IMR-90 (cell line): ENCODE measurements around the gene FITM2. TPM values are rescaled to one million over a fixed set of nuclear protein-coding genes. Genes with fewer than 3 reads are reported as not detected.

Experiments
- ATAC-seq: fragments of 200-7000 bp; cut with Tn5 transposase; 2 replicates; pipeline ENCODE4 v1.9.1; 2020; ENCODE audit warnings: low read depth, mild to moderate bottlenecking, moderate library complexity
- BruUV-seq: library from RNA; stranded (reverse); fragments of 400-500 nt; replicated peaks from 2 replicates; lab custom pipeline; 2021; lab: Mats Ljungman, UMichigan
- CTCF ChIA-PET: fragments of 300-600 bp; formaldehyde crosslinking; extraction: SDS; loops from one replicate; lab custom pipeline; 2021; ENCODE audit warnings: antibody characterized with exemption; lab: Yijun Ruan, JAX
- POLR2A ChIA-PET: fragments of 300-600 bp; sonication (Branson Sonifier 250); formaldehyde crosslinking; loops from one replicate; lab custom pipeline; 2022; ENCODE audit warnings: antibody characterized with exemption; ENCODE audit not compliant: unreplicated experiment; lab: Charles Lee
- DNase-seq: peaks from one replicate; pipeline ENCODE4 v3.0.0; 2013
- H2AFZ ChIP-seq: replicated peaks from 2 replicates; pipeline ENCODE3; 2013; ENCODE audit warnings: low read length, mild to moderate bottlenecking; ENCODE audit not compliant: poor library complexity
- H2AK5ac ChIP-seq: 2 replicates; pipeline ENCODE4 v1.6.1; 2013; ENCODE audit warnings: low read depth, low read length, inconsistent platforms
- H2AK9ac ChIP-seq: replicated peaks from 2 replicates; pipeline ENCODE3; 2013; ENCODE audit warnings: mild to moderate bottlenecking, low read depth, low read length, moderate library complexity; ENCODE audit not compliant: poor library complexity
- H2BK120ac ChIP-seq: 2 replicates; pipeline ENCODE4 v1.6.1; 2013; ENCODE audit warnings: low read depth, low read length, inconsistent platforms
- H2BK15ac ChIP-seq: 3 replicates; pipeline ENCODE4 v1.6.1; 2013; ENCODE audit warnings: low read depth, low read length, inconsistent platforms
- H2BK20ac ChIP-seq: 2 replicates; pipeline ENCODE4 v1.6.1; 2013; ENCODE audit warnings: low read depth, mild to moderate bottlenecking, inconsistent platforms, low read length, moderate library complexity
- H2BK5ac ChIP-seq: 2 replicates; pipeline ENCODE4 v1.6.1; 2013; ENCODE audit warnings: mild to moderate bottlenecking, low read depth, low read length, inconsistent platforms; ENCODE audit not compliant: poor library complexity, severe bottlenecking
- H3K14ac ChIP-seq: replicated peaks from 2 replicates; pipeline ENCODE4 v1.6.1; 2013; ENCODE audit warnings: low read depth, low read length, inconsistent platforms
- H3K18ac ChIP-seq: 2 replicates; pipeline ENCODE4 v1.6.1; 2013; ENCODE audit warnings: low read depth, low read length, control low read depth
- H3K23ac ChIP-seq: 2 replicates; pipeline ENCODE4 v1.6.1; 2013; ENCODE audit warnings: low read depth, low read length, inconsistent platforms
- H3K27ac ChIP-seq: 2 replicates; pipeline ENCODE4 v1.5.1; 2013; ENCODE audit warnings: mild to moderate bottlenecking, control low read depth, low read length; ENCODE audit not compliant: insufficient read depth
- H3K27me3 ChIP-seq: 2 replicates; pipeline ENCODE4 v1.6.1; 2013; ENCODE audit warnings: low read length; ENCODE audit not compliant: control insufficient read depth, insufficient read depth
- H3K36me3 ChIP-seq: 2 replicates; pipeline ENCODE4 v1.6.1; 2013; ENCODE audit warnings: low read length, mixed read lengths; ENCODE audit not compliant: control insufficient read depth, insufficient read depth
- H3K4ac ChIP-seq: 2 replicates; pipeline ENCODE4 v1.6.1; 2013; ENCODE audit warnings: low read depth, low read length, inconsistent platforms
- H3K4me1 ChIP-seq: 2 replicates; pipeline ENCODE4 v1.6.1; 2013; ENCODE audit warnings: low read length, mixed read lengths; ENCODE audit not compliant: control insufficient read depth, insufficient read depth
- H3K4me2 ChIP-seq: 2 replicates; pipeline ENCODE4 v1.6.1; 2013; ENCODE audit warnings: low read depth, mild to moderate bottlenecking, control low read depth, low read length, moderate library complexity
- H3K4me3 ChIP-seq: 2 replicates; pipeline ENCODE4 v1.5.1; 2013; ENCODE audit warnings: low read depth, mild to moderate bottlenecking, control low read depth, low read length, moderate library complexity; ENCODE audit not compliant: insufficient read depth
- H3K56ac ChIP-seq: 2 replicates; pipeline ENCODE4 v1.6.1; 2013; ENCODE audit warnings: low read length, inconsistent platforms; ENCODE audit not compliant: insufficient read depth; ENCODE audit errors: extremely low read depth
- H3K79me1 ChIP-seq, 2 experiments: 2 replicates each; pipeline ENCODE4 v1.6.1; 2013; ENCODE audit warnings: low read length in 2 of 2, inconsistent platforms in 1 of 2, low read depth in 1 of 2
- H3K9ac ChIP-seq: 2 replicates; pipeline ENCODE4 v1.6.1; 2013; ENCODE audit warnings: low read depth, low read length, control low read depth
- H3K9me1 ChIP-seq: 2 replicates; pipeline ENCODE4 v1.6.1; 2013; ENCODE audit warnings: low read length, inconsistent platforms; ENCODE audit not compliant: insufficient read depth
- H3K9me3 ChIP-seq: 2 replicates; pipeline ENCODE4 v1.6.1; 2013; ENCODE audit warnings: low read length; ENCODE audit not compliant: control insufficient read depth, insufficient read depth
- H4K20me1 ChIP-seq: 2 replicates; pipeline ENCODE4 v1.6.1; 2013; ENCODE audit warnings: low read length, inconsistent platforms; ENCODE audit not compliant: insufficient read depth
- H4K5ac ChIP-seq: 2 replicates; pipeline ENCODE4 v1.6.1; 2013; ENCODE audit warnings: mild to moderate bottlenecking, low read depth, low read length, control low read depth
- H4K8ac ChIP-seq, 2 experiments: 2 replicates each; pipeline ENCODE4 v1.6.1; 2013; ENCODE audit warnings: low read depth in 2 of 2, low read length in 2 of 2, control low read depth in 1 of 2, inconsistent platforms in 1 of 2
- H4K91ac ChIP-seq: 2 replicates; pipeline ENCODE4 v1.6.1; 2013; ENCODE audit warnings: low read depth, low read length, inconsistent platforms; ENCODE audit not compliant: insufficient read depth
- BHLHE40 ChIP-seq: fragments of 150-350 bp; IDR thresholded peaks from 2 replicates; pipeline ENCODE4 v1.6.1; 2016; ENCODE audit warnings: mild to moderate bottlenecking, low read depth, low read length
- CEBPB ChIP-seq: IDR thresholded peaks from 2 replicates; pipeline ENCODE4 v1.6.1; 2012; ENCODE audit warnings: low read depth, low read length, improper control_type of control experiment
- CHD1 ChIP-seq: IDR thresholded peaks from 2 replicates; pipeline ENCODE4 v1.6.1; 2012; ENCODE audit warnings: low read depth, low read length, improper control_type of control experiment
- CTCF ChIP-seq: conservative IDR thresholded peaks from 2 replicates; pipeline ENCODE4 v1.5.1; 2012; ENCODE audit warnings: mild to moderate bottlenecking, low read depth, low read length, improper control_type of control experiment
- FOS ChIP-seq: fragments of 150-350 bp; IDR thresholded peaks from 2 replicates; pipeline ENCODE4 v1.6.1; 2016; ENCODE audit warnings: low read depth, low read length
- MAFK ChIP-seq: IDR thresholded peaks from 2 replicates; pipeline ENCODE4 v1.6.1; 2012; ENCODE audit warnings: low read depth, low read length, improper control_type of control experiment
- MAZ ChIP-seq: IDR thresholded peaks from 2 replicates; pipeline ENCODE4 v1.6.1; 2012; ENCODE audit warnings: low read depth, mild to moderate bottlenecking, low read length, improper control_type of control experiment, moderate library complexity, borderline replicate concordance
- MXI1 ChIP-seq: IDR thresholded peaks from 2 replicates; pipeline ENCODE4 v1.6.1; 2012; ENCODE audit warnings: low read depth, mild to moderate bottlenecking, low read length, moderate library complexity, borderline replicate concordance
- NFE2L2 ChIP-seq: fragments of 150-350 bp; IDR thresholded peaks from 2 replicates; pipeline ENCODE4 v1.6.1; 2016; ENCODE audit warnings: low read depth, mild to moderate bottlenecking, low read length
- POLR2A ChIP-seq: IDR thresholded peaks from 2 replicates; pipeline ENCODE4 v1.6.1; 2012; ENCODE audit warnings: mild to moderate bottlenecking, low read depth, low read length
- RAD21 ChIP-seq: IDR thresholded peaks from 2 replicates; pipeline ENCODE4 v1.6.1; 2012; ENCODE audit warnings: low read length, improper control_type of control experiment
- RCOR1 ChIP-seq: IDR thresholded peaks from 2 replicates; pipeline ENCODE4 v1.6.1; 2012; ENCODE audit warnings: mild to moderate bottlenecking, low read length, improper control_type of control experiment; ENCODE audit not compliant: insufficient replicate concordance
- RFX5 ChIP-seq: IDR thresholded peaks from 2 replicates; pipeline ENCODE4 v1.8.0; 2012; ENCODE audit warnings: low read depth, mild to moderate bottlenecking, low read length, moderate library complexity
- SMC3 ChIP-seq: fragments of 150-350 bp; IDR thresholded peaks from 2 replicates; pipeline ENCODE4 v1.6.1; 2016; ENCODE audit warnings: low read depth, mild to moderate bottlenecking, antibody characterized with exemption, low read length, moderate library complexity
- WGBS, 2 experiments: methylation state at CpG; one replicate each; pipeline versions ENCODE4 v1.1.5 to v1.1.7; 2013; ENCODE audit warnings: missing lambda C conversion rate in 2 of 2; ENCODE audit not compliant: insufficient read length in 1 of 2; ENCODE audit errors: extremely low coverage in 2 of 2; 5-methylcytosine and 5-hydroxymethylcytosine counted together
- dilution Hi-C: fragments of 300-500 bp; cut with HindIII; formaldehyde crosslinking; loops from one replicate; pipeline ENCODE4 v1.14.3; 2018; ENCODE audit warnings: low sequenced_read_pairs; ENCODE audit not compliant: unreplicated experiment
- in situ Hi-C: fragments of 300-500 bp; cut with MboI; formaldehyde crosslinking; loops from 3 replicates; pipeline ENCODE4 v1.14.3; 2019; ENCODE audit warnings: low sequenced_read_pairs, inconsistent platforms, mixed read lengths
- intact Hi-C: fragments of 100-400 bp; cut with micrococcal nuclease; formaldehyde crosslinking; loops from 2 replicates; pipeline ENCODE4 v1.10.0; 2022
- polyA plus RNA-seq, 3 experiments: library from polyadenylated mRNA; depleted of rRNA; stranded (reverse); fragments of >200 nt; gene quantifications; 2 replicates each; pipeline ENCODE4 v1.2.3, GENCODE V29; 2012; ENCODE audit warnings: low replicate concordance in 1 of 3
- total RNA-seq: library from RNA; depleted of rRNA; stranded (reverse); fragments of >200 nt; gene quantifications from 2 replicates; pipeline ENCODE4 v1.2.3, GENCODE V29; 2012
- TF ChIP-seq, protein P1 (sequence below): fragments of 150-350 bp; IDR thresholded peaks from 2 replicates; pipeline ENCODE4 v1.6.1; 2016; ENCODE audit warnings: low read depth, mild to moderate bottlenecking, low read length, moderate library complexity, borderline replicate concordance
- TF ChIP-seq, protein P2 (sequence below): fragments of 150-350 bp; IDR thresholded peaks from 2 replicates; pipeline ENCODE4 v1.6.1; 2017; ENCODE audit warnings: mild to moderate bottlenecking, antibody characterized with exemption, low read length, low read depth

Gene FITM2
- total and polyA plus RNA-seq, 2 of the 4 experiments (the other 2 are of a cell fraction), result 3.4 to 6.5 TPM

GRCh38 chr20:44319839-44320422 lies 8.9 kb upstream of the FITM2 start:
- Histone ChIP-seq H3K9ac (no peak overlapping the region), H2AK9ac (no peak overlapping the region), H3K56ac (no peak overlapping the region), H2BK20ac (no peak overlapping the region), H4K91ac (no peak overlapping the region), H2BK120ac (no peak overlapping the region), H3K9me3 (no peaks in the 10 kb centered on the region), H2BK5ac (no peak overlapping the region), H3K23ac (no peak overlapping the region), H3K36me3 (no peaks in the 10 kb centered on the region), H2AFZ (no peak overlapping the region), H3K27ac (no peak overlapping the region), H2BK15ac (no peak overlapping the region), H3K4me3 (no peak overlapping the region), H4K8ac (no peak overlapping the region), H3K4me1 (no peaks in the 10 kb centered on the region), H2AK5ac (no peak overlapping the region), H3K79me1 (no peaks in the 10 kb centered on the region), H3K27me3 (no peaks in the 10 kb centered on the region), H3K14ac (no peak overlapping the region), H3K18ac (no peak overlapping the region), H3K4ac (no peak overlapping the region), H4K20me1 (no peaks in the 10 kb centered on the region), H3K9me1 (no peaks in the 10 kb centered on the region), H3K4me2 (no peak overlapping the region), H4K5ac (no peak overlapping the region)
- no peak for DNase-seq
- no CpG with 5 or more reads among the region's 2 CpGs for WGBS, 2 experiments
- no TSS peak for BruUV-seq
- dilution Hi-C loops, result no loop called here
- intact Hi-C loops, result loop anchor here (10.0 kb wide), 1 partner anchor 135 kb away; no protein-coding TSS in a partner anchor
- no peak for ATAC-seq
- TF ChIP-seq MXI1 (no peak), NFE2L2 (no peak), MAFK (no peak), CTCF (no peak), FOS (no peak), RFX5 (no peak), MAZ (no peak), RCOR1 (no peak), BHLHE40 (no peak), CEBPB (no peak), POLR2A (no peak), RAD21 (no peak), CHD1 (no peak), SMC3 (no peak)
- TF ChIP-seq, protein P1, sequence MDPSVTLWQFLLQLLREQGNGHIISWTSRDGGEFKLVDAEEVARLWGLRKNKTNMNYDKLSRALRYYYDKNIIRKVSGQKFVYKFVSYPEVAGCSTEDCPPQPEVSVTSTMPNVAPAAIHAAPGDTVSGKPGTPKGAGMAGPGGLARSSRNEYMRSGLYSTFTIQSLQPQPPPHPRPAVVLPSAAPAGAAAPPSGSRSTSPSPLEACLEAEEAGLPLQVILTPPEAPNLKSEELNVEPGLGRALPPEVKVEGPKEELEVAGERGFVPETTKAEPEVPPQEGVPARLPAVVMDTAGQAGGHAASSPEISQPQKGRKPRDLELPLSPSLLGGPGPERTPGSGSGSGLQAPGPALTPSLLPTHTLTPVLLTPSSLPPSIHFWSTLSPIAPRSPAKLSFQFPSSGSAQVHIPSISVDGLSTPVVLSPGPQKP, result no peak
- TF ChIP-seq, protein P2, sequence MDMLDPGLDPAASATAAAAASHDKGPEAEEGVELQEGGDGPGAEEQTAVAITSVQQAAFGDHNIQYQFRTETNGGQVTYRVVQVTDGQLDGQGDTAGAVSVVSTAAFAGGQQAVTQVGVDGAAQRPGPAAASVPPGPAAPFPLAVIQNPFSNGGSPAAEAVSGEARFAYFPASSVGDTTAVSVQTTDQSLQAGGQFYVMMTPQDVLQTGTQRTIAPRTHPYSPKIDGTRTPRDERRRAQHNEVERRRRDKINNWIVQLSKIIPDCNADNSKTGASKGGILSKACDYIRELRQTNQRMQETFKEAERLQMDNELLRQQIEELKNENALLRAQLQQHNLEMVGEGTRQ, result no peak
- in situ Hi-C loops, result no loop called here
- ChIA-PET CTCF (interaction anchor here (0.6 to 0.8 kb wide), 3 partner anchors 8 to 212 kb away, joined by 3 to 6 read pairs (median 3); no protein-coding TSS in a partner anchor), POLR2A (interaction anchor here (1.1 kb wide), 1 partner anchor 9 kb away, joined by 4 read pairs; the partner anchor contains the start of gene FITM2)
